GM19397 (cell line): ENCODE measurements around the gene CD300E.

Experiments
- ATAC-seq: cut with Tn5 transposase; IDR thresholded peaks from one replicate; pipeline ENCODE4 v1.9.1; 2021; ENCODE audit warnings: mild to moderate bottlenecking, moderate library complexity; ENCODE audit not compliant: unreplicated experiment

The CD300E gene

GRCh38 chr17:74569020-74570003 lies 54.2 kb downstream of the CD300E start:
- ATAC-seq = no peak

- no peak for ATAC-seq
Measured at GRCh38 chr17:74568106-74568873, 55.2 kb downstream of the CD300E start.

GRCh38 chr17:74567397-74567796 lies 56.1 kb downstream of the CD300E start, which contains the start of gene CD300H:
CD300H (minus strand) TSS chr17:74567509.
- ATAC-seq = no peak

- ATAC-seq = no peak
Measured at GRCh38 chr17:74566132-74566753, 57.3 kb downstream of the CD300E start.

GRCh38 chr17:74565126-74565525 lies 58.4 kb downstream of the CD300E start:
- no peak for ATAC-seq

GRCh38 chr17:74563358-74563757 lies 60.2 kb downstream of the CD300E start:
- no peak for ATAC-seq

GRCh38 chr17:74561586-74561985 lies 62.0 kb downstream of the CD300E start:
- ATAC-seq = no peak
